ENCODE data around the gene SSNA1.

- TF ChIP-seq CTCF (IDR thresholded peaks at IDR 0.05) (no peak), POLR2A (IDR thresholded peaks at IDR 0.05) (no peak)
Observed at GRCh38 chr9:137169896-137170358, 18.5 kb upstream of the SSNA1 start, which contains the start of gene LRRC26.

All from esophagus squamous epithelium (tissue), 4 donors.